Measurements from ENCODE around the gene HSPA12B.

- TF ChIP-seq POLR2A (IDR thresholded peaks at IDR 0.05) = no peak
- no peak for TF ChIP-seq EP300 (IDR thresholded peaks at IDR 0.05)
Measured at GRCh38 chr20:3698591-3699001, 33.9 kb upstream of the HSPA12B start.
